Stimulated activated CD4-positive, alpha-beta T cell treated with anti-CD3 and anti-CD28 coated beads, TNF-alpha, amount 100 ng/mL, for 4 hours (primary cell): ENCODE data around the gene NBPF3.

Experiments
- DNase-seq, 3 experiments: peaks; one replicate each; pipeline ENCODE4 v3.0.0-alpha.2; 2020; ENCODE audit warnings: low read depth in 3 of 3

Gene NBPF3

DNA sequence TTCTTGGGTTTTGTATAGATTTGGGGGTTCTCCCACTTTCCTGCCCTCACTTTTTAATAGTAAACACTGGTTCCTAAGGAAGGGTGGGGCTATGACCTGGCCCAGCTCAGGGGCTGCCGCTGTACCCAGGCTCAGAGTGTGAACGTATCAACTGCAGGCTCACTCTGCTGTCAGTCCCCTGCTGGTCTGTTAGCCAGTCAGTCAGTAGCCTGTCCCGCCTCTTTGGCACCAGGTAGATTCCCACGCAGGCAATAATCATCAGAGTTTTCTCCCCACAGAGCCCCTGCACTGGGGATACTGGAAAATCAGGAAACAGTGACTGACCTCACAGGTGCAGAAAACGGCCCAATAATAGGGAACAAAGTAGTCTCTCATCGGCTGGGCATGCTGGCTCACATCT is 54.3 kb downstream of the NBPF3 start:
- no peak for DNase-seq

DNA sequence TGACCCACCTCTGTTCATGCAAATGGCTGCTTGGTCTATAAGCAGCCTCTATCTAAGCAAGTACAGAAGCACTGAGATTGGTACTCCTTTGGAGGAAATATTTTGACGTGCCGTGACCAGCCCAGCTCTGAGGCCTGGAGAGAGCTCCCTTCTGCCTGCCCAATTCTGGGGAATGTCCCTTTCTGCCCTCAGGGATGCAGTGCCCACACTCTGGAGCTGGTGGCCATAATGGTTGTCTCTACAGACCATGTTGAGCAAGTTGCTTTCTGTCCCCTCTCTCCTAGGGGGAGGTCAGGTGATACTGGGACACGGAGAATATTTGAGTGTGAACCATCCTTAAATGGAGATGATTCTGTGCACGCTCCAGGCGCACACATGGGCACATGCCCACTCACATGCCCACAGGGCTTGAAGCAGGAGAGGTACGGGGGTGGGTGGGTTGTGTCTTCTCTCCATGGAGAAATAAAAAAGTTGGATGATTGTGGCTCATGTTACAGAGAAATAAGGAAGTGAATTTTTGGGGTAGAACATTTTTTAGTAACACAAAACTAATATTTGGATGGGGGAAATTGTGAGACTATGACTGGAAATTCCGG is 55.4 kb downstream of the NBPF3 start:
- DNase-seq, result no peak

DNA sequence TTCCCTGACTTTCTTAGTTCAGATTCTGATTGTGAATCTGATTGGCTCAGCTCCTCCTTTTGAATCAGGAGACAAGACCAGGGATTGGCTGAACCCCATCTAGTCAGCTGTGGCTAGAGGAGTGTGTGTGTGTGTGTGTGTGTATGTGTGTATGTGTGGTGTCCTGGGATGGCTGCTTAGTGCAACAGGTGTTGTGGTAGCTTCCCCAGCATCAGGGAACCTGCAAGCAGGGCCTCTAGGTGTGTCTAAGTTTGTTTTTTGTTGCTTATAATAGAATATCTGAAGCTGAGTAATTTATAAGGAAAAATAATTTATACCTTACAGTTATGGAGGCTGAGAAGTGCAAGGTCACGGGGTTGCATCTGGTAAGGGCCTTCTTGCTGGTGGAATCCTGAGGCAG is 56.1 kb downstream of the NBPF3 start:
- no peak for DNase-seq

DNA sequence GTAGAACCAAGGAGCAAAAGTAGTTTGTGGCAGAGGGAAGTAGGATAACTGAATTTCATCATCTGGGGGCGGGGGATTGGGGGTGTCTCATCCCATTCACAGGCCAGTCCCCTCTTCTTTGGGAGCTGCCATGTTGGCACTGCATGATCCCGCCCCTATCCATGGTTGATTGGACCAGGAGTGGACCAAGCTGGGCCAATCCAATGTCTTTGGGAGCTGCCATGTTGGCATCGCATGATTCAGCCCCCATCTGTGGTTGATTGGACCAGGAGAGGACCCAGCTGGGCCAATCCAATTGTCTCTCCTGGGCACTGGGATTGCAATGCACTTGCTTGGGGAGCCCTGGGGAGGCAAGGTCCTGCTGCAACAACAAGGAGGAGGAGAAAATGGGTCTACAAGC is 56.9 kb downstream of the NBPF3 start:
- DNase-seq, result no peak

DNA sequence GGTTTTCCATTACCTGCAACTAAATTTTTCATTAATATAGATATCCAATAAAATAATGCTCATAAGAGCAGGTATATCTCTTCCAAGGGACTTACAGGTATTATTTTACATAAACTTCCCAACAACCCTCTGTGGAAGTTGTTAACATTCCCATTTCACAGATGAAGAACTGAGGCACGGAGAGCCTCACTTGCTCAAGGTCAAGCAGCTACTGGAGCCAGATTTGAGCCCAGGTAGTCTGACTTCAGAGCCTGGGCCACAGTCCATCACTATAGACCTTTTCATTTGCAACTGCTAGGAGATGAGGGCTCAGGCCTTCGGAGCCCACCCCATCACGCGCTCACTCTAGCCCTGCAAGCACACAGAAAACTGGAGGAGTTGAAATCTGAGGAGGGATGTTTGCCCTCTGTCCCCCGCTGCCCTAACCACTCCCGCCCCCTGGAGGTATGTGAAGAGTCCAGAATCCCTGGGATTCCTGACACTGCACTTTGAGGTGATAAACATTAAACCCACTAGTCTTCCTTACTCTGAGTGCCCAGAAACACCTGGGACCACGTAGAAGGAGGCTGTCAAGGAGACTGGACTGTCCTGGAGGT is 57.6 kb downstream of the NBPF3 start:
- DNase-seq, result no peak

DNA sequence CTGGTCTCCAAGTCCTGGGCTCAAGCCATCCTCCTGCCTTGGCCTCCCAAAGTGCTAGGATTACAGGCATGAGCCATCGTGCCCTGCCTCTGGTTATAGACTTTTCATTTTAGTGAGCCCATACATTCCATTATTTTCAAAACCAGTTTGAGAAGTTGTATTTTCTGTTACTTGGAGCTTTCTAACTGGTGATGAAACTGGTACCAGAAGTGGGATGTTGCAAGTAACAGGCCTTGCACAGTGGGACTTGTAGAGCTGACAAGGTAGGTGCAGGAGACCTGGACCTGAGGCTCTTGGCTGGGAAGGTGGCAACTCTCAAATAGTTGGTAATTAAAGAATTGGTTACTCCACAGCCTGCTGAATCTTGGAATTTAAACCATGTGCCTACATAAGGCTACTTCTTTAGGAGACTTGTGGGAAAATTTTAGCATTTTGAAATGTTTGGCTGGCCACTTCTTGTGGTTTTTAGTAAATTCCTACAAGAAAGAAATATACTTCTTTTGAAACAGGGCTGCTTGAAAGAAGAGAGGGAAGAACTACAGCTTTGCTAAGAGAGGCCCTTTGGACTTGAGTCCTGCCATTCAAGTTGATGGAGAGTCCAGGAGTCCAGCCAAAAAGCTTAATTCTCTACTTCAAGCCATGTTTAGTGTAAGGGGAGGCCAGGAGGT is 59.5 kb downstream of the NBPF3 start:
- DNase-seq, result no peak

DNA sequence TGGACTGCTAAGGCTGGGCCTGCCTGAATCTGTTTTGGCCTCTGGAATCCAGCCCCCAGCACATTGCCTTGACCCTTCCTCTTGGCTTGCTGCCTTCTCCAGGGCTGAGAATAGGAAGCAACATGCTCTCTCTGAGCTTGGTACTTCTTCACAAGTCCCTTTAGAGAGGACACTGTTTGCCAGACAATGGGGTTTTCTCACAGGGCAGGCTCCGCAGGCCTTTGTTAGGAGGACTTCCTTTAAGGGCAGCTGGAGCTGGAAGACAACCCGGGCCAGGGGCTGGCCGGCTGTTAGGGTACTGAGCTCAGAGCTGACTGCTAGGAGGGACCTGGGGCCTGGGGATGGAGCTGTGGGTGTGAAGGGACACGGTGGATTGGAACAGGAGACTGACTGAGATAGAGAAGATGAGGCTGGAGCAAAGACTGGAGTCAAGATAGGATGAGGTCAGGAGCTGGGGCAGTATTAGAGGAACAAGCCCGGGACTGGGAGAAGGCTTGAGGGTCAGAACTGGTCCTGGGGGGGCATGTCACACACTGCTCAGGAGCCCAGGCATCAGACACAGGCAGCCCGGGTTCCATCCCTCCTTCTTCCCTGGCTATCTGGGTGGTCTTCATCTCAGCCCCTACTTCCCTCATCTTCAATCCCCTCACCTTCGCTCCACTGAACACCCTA is 63.9 kb downstream of the NBPF3 start:
- DNase-seq, result no peak

DNA sequence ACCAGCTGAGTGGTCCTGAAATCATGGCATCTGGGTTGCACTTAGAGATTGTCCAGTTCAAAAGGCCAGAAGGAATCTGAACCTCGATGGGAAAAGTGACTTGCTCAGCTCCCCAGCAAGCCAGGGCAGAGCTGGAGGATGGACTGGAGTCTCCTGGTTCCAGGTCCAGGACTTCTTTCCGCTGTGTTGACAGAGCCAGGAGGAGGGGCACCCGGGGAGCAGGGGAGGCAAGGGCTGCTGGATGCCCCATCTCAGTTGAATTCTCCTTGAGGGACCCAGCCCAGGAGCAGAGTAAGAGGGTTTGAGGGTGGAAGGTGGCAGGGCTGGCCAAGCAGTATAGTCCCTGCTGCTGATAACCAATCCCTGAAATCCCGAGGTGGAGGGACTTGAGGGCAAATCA is 66.9 kb downstream of the NBPF3 start:
- DNase-seq, result no peak

DNA sequence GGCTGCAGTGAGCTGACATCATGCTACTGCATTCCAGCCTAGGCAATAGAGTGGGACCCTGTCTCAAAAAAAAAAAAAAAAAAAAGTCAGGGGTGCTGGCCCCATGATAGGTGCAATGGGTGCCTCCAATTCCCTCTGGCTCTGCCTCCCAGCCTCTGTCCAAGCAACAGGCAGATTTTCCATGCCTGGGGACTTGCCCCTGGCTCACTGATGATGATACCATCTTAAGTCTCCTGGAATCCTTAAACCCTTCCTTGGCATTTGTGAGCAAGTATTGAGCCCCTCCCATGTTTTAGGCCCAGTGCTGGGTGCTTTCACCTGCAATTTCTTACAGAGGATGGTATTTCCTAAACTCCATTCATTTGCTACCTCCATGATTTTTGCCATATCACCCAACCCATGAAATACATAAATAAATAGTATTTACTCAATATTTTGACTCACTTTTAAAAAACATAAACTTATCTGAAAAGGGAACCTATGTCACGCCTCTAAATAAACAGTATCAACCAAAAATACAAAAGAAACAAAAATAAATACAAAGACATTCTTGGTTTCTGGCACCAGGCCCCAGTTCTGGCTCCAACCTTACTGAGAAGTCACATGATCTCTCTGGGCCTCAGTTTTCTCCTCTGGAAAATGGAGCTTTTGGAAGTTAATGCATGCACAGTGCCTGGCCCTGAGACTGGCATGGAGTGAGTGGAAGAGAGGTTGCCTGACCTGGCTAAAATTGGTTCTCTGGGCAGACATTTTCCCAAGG is 67.8 kb downstream of the NBPF3 start:
- no peak for DNase-seq

DNA sequence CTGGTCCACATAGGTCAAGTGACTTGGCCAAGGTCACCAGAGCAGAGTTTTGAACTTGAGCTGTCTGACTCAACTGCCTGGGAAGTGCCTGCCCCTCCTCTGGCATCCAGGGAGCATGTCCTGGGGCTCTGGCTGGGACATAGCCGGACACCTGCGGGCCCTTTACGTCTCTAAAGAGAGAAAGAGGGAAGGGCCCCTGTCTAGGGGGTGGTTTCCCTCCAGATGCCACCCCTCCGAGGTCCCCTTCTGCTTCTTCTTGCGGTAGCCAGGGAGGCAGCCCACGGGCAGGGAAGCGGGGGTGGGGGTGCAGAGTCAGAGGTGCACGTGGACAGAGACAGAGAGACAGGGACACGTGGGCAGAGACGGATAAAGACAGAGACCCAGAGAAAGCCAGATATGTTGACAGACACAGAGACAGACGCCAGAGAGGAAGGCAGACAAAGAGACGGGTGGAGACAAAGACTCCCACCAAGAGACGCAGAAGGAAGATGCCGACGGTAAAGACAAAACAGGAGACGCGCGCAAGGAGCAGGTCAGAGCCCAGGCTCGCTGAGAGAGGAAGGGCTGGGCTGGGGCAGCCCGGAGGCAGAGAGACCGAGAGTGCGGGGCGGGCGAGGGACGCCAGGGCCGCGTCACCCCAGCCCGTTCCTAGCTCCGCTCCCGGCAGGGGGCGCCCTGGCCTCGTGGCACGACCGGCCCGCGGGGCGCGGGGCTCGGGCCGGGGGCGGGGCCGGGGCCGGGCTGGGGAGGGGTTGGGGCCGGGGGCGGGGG is 68.8 kb downstream of the NBPF3 start:
- DNase-seq, result peak; percentile 35 to 58 (median 39)

DNA sequence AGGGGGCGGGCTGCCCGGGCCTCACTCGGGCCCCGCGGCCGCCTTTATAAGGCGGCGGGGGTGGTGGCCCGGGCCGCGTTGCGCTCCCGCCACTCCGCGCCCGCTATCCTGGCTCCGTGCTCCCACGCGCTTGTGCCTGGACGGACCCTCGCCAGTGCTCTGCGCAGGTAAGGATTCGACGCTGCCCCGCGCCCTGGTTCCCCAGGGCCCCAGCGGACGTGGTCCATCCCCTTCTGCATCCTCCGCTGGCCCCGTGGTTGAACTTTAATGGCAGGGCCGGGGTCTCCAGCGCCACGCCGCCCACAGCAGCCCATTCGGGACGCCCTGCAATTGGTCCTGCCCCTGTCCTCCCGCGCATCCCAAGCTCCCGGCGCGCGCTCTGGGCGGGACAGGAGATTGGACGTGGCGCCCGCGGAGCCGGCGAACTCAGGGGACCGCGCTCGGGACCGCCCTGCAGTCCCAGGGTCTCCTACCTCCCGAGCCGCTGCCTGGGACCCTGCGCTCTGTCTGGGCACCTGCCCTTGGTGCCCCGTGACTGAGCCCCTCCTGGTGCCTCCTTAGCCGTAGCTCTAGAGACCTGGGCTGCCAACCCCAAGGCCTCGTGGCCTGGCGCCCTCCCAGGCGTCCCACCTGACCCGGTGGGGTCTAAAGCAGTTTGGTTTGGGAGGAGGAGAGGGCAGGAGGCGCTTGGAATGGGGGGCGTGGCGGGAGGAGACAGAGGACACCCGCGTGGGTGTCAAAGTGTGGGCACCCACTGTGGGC is 69.6 kb downstream of the NBPF3 start, which contains the start of gene ALPL:
ALPL (plus strand) TSS at position 73 of the 762 bp plus-strand sequence. CDS start 44,659 bp downstream, outside the sequence.
- no peak for DNase-seq

DNA sequence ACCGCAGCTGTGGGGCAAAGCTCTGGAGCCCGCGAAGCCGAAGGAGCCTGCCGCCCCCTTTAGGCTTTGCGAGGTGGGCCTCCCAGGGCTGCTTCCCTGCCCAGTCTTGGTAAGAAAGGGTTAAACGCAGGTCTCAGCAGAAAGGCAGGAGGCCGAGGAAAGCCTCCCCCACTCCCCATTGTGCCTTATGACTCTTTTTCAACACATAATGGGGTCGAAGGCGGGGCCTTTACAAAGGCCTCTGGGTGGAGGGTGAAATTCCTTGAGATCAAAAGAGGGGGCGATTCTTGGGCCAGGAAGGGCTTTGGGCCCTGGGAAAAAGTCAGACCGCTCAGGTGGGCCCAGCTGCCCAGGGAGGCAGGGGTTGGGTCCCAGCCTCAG is 70.2 kb downstream of the NBPF3 start:
- DNase-seq, result no peak

DNA sequence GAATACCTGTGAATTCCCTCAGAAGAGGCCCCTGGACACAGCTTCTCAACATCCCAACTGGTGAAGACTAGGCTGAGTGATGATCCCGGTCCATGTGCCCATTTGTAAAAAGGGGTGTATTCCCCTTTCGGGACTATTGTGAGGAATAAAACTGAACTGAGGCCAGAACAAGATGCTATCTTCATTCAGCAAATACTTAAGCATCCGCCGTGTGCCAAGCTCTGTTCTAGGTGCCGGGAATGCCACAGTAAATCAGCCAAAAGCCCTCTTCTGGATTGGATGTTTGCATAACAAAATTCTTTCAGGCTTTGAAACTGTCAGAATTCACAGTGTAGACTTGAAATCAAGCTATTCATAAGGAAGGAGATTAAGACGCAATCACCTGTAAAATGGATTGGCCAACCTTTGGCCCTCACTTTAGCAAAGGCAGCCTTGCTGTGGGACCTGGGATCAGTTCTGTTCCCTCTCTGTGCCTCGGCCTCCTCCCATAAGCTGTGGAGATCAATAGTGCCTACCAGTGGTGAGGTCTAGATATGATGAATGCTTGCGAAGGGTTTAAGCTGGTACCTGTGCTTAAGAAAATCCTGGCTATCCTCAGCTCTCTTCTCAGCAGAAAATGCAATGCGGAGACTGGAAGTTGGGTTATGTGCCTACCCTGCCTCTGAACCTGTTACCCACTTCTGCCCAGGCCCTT is 71.1 kb downstream of the NBPF3 start:
- no peak for DNase-seq

DNA sequence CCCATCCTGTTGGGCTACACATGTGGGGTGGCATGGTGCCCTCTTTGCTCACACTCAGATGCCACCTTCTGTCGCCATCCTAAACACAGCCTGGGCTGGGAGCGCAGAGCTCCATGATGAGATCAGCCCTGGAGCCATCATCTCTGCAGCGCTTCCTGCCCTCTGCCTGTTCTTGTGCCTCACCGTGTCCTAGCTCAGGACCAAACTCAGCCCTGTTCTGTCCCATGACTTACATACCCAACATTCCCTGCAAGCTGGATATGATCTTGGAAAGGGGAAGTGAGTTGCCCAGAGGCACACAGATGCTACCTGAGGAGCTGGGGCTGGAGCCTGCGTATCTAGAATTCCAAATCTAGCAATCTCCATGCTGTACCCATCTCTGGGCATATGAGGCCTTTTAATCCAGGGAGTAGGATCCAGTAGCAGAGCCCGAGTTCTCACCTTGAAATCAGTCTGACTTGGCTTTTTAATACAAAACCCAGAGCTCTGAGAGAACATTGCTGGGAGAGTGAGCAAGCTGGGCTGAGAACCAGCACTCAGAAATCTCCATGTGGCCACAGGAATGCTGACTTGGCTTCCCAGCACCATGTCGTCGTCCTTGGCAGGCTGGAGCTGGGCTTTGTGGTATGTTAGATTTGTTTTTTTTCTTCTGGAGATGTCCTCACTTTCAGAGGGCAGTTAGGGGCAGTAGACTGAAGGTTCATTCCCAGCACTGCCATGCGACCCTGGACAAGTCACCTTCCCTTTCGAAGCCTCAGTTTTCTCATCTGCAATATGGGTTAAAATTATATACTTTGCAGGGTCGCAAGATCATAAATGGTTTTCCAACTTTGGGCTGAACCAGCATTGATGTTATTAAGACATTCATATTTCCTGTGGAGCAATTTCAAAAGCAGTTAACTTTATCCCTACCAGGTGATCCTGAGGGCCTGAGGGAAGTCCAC is 71.9 kb downstream of the NBPF3 start:
- no peak for DNase-seq

DNA sequence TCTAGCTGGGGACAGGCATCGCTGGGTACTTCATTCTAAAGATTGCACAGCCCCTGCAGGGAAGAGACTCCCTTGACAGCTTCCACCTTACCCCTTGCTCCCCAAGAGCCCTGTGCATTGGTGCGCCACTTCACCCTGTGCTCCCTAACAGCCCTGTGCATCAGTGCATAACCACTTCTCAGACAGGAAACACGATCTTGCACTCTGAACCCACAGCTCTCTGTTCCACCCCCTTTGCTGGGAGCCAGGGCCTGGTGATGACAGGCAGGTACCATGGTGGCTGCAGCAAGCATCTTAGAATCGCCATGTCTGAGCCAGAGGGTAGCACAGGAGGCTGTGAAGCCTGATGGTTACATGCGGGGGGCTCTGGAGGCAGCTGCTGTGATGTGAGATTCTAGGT is 74.3 kb downstream of the NBPF3 start:
- no peak for DNase-seq

DNA sequence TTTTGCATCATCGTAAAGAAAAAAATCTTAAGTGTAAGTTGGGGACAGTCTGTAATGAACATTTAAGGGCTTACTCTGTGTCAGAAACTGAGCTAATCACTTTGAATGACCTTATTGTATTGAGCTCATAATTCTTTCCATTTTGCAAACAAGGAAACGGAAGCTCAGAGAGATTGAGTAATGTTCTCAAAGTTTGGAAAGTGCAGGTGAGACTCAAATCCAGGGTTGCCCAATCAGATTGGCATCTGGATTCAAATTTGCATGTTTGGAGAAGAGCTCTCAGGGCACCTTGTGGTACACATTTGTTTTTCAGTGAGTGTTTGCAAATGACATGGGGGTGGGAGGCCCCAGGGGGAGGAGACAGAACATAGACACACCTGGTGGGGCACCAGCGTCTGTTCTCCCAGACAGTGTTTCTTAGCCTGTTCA is 77.2 kb downstream of the NBPF3 start:
- DNase-seq, result no peak

DNA sequence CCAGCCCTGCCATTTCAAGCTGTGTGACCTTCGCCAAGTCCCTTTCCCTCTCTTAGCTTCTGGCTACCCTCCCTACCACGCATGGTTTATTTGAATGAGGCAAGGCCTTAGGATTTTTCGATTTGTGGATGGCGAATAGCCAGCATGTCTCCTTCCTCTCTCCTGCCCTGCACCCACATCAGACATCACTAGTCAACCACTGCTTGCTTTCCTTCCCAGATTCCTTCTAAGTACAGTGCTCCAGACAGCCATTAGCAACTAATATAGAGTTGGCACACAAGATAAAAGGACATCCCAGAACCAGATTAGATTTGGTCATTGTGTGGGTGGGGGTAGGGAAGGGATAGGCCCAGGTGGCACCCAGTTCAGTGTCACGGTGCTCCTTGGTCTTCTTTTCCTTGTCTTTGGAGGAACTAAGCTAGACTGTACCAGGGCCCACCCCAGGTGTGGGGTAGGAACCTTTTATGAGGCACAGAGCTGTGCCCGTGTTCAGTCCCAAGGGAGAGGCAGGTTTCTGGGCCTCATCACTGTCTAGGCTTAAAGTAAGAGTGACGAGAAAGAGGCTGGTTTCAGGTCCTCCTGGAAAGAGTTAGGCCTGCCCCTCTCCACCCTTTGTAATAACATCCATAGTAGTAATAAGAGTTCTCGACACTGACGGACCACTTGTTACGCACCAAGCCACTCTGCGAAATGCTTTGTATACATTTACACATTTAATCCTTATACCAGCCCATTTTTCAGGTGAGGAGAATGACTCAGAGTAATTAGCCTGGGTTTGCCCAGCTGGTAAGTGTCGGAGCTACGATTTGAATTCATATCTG is 77.9 kb downstream of the NBPF3 start:
- no peak for DNase-seq
